SK-N-SH (cell line): ENCODE results near the gene SPOCK3. TPM values are rescaled to one million over a fixed set of nuclear protein-coding genes. Genes with fewer than 3 reads are reported as not detected.
"Not testable (repeated sequence)": the region's sequence is repeated elsewhere in the genome, so short reads cannot be mapped to it uniquely, and the experiment has no call there.

Experiments used
- CTCF ChIA-PET: fragments of 300-600, 350-600 bp; formaldehyde crosslinking; extraction: SDS; loops from one replicate; lab custom pipeline; 2021; lab: Yijun Ruan, JAX
- POLR2A ChIA-PET: fragments of 350-600 bp; sonication (Branson Sonifier 250); formaldehyde crosslinking; extraction: SDS; loops from one replicate; lab custom pipeline; 2020; ENCODE audit warnings: antibody characterized with exemption, inconsistent platforms; lab: Yijun Ruan, JAX
- DNase-seq: peaks from one replicate; pipeline ENCODE4 v3.0.0; 2012
- H2AFZ ChIP-seq: fragments of 200-600 bp; sonication (generic); 2 replicates; pipeline ENCODE4 v1.8.1; 2016; ENCODE audit warnings: antibody characterized with exemption, mild to moderate bottlenecking, low read depth
- H3F3A ChIP-seq: fragments of 200-600 bp; sonication (generic); replicated peaks from 2 replicates; pipeline ENCODE3; 2016; ENCODE audit warnings: antibody characterized with exemption, mild to moderate bottlenecking; ENCODE audit not compliant: insufficient read depth
- H3K27ac ChIP-seq, 2 experiments: fragments of 200-500 bp in 1 of 2; fragments of 200-600 bp in 1 of 2; sonication (Bioruptor generic) in 1 of 2; sonication (generic), shearing (Covaris generic) in 1 of 2; 2 replicates each; pipeline versions ENCODE4 v1.5.1 to v1.6.1; 2014 to 2016; ENCODE audit warnings: low read depth in 2 of 2, inconsistent platforms in 1 of 2, low read length in 1 of 2, mild to moderate bottlenecking in 1 of 2, mixed read lengths in 1 of 2
- H3K27me3 ChIP-seq: fragments of 200-600 bp; sonication (generic), shearing (Covaris generic); 2 replicates; pipeline ENCODE4 v1.6.1; 2016; ENCODE audit warnings: mixed run types; ENCODE audit not compliant: insufficient read depth
- H3K36me3 ChIP-seq, 2 experiments: fragments of 200-500 bp in 1 of 2; fragments of 200-600 bp in 1 of 2; sonication (Bioruptor generic) in 1 of 2; sonication (generic) in 1 of 2; replicated peaks in 1 of 2; 2 replicates each; pipeline versions ENCODE3 to v1.5.1; 2014 to 2016; ENCODE audit warnings: low read length in 1 of 2, mild to moderate bottlenecking in 1 of 2; ENCODE audit not compliant: insufficient read depth in 2 of 2, control insufficient read depth in 1 of 2
- H3K4me1 ChIP-seq, 2 experiments: fragments of 200-500 bp in 1 of 2; fragments of 200-600 bp in 1 of 2; sonication (Bioruptor generic) in 1 of 2; sonication (generic), shearing (Covaris generic) in 1 of 2; 2 replicates each; pipeline versions ENCODE4 v1.5.1 to v1.6.1; 2014 to 2016; ENCODE audit warnings: low read depth in 1 of 2, low read length in 1 of 2, mixed run types in 1 of 2; ENCODE audit not compliant: insufficient read depth in 2 of 2, control insufficient read depth in 1 of 2
- H3K4me2 ChIP-seq: fragments of 200-600 bp; sonication (generic), shearing (Covaris generic); 2 replicates; pipeline ENCODE4 v1.6.1; 2017; ENCODE audit warnings: mixed run types
- H3K4me3 ChIP-seq, 2 experiments: fragments of 200-500 bp in 1 of 2; fragments of 200-600 bp in 1 of 2; sonication (Bioruptor generic) in 1 of 2; sonication (generic), shearing (Covaris generic) in 1 of 2; 2 replicates each; pipeline versions ENCODE4 v1.5.1 to v1.8.1; 2014 to 2016; ENCODE audit warnings: low read depth in 2 of 2, inconsistent platforms in 1 of 2, low read length in 1 of 2, mild to moderate bottlenecking in 1 of 2, mixed read lengths in 1 of 2, moderate library complexity in 1 of 2
- H3K79me2 ChIP-seq: fragments of 200-600 bp; sonication (generic); 2 replicates; pipeline ENCODE4 v1.8.1; 2017; ENCODE audit warnings: mild to moderate bottlenecking; ENCODE audit not compliant: insufficient read depth
- H3K9ac ChIP-seq: fragments of 200-600 bp; sonication (generic); 2 replicates; pipeline ENCODE4 v1.6.1; 2017; ENCODE audit warnings: mixed run types
- H3K9me2 ChIP-seq: fragments of 200-600 bp; sonication (generic); 2 replicates; pipeline ENCODE4 v1.6.1; 2017; ENCODE audit warnings: mixed run types
- H3K9me3 ChIP-seq: fragments of 200-600 bp; sonication (generic); 2 replicates; pipeline ENCODE4 v1.6.1; 2017; ENCODE audit warnings: mixed run types, mild to moderate bottlenecking, moderate library complexity
- H4K20me1 ChIP-seq: fragments of 200-600 bp; sonication (generic); 2 replicates; pipeline ENCODE4 v1.6.1; 2017; ENCODE audit warnings: mild to moderate bottlenecking, mixed run types; ENCODE audit not compliant: insufficient read depth
- EZH2phosphoT487 ChIP-seq: fragments of 200-600 bp; sonication (generic); IDR thresholded peaks from 2 replicates; pipeline ENCODE4 v1.6.1; 2017; ENCODE audit warnings: low read depth, mixed run types, mild to moderate bottlenecking, antibody characterized with exemption, moderate library complexity, borderline replicate concordance
- IRF3 ChIP-seq: fragments of 150-350 bp; IDR thresholded peaks from 2 replicates; pipeline ENCODE4 v1.6.1; 2016; ENCODE audit warnings: mild to moderate bottlenecking, low read depth, low read length
- MXI1 ChIP-seq: IDR thresholded peaks from 2 replicates; pipeline ENCODE4 v1.6.1; 2012; ENCODE audit warnings: mild to moderate bottlenecking, low read depth, low read length, improper control_type of control experiment
- PBX3 ChIP-seq: IDR thresholded peaks from 2 replicates; pipeline ENCODE4; 2012
- POLR2AphosphoS5 ChIP-seq: IDR thresholded peaks from 2 replicates; pipeline ENCODE4 v1.6.1; 2012; ENCODE audit warnings: low read depth, low read length
- RAD21 ChIP-seq: IDR thresholded peaks from 2 replicates; pipeline ENCODE4 v1.6.1; 2012; ENCODE audit warnings: mild to moderate bottlenecking, low read length
- RFX5 ChIP-seq: IDR thresholded peaks from 2 replicates; pipeline ENCODE4 v1.6.1; 2012; ENCODE audit warnings: mild to moderate bottlenecking, improper control_type of control experiment, low read length
- RXRA ChIP-seq: IDR thresholded peaks from 2 replicates; pipeline ENCODE4 v1.4.0; 2012; ENCODE audit warnings: low read depth, mild to moderate bottlenecking, borderline replicate concordance
- SIN3A ChIP-seq: IDR thresholded peaks from 2 replicates; pipeline ENCODE4 v1.6.1; 2012; ENCODE audit warnings: low read depth, mild to moderate bottlenecking, low read length, moderate library complexity, borderline replicate concordance
- SMC3 ChIP-seq: IDR thresholded peaks from 2 replicates; pipeline ENCODE4 v1.6.1; 2012; ENCODE audit warnings: low read depth, low read length, improper control_type of control experiment
- TCF12 ChIP-seq: IDR thresholded peaks from 2 replicates; pipeline ENCODE4 v1.4.0; 2012
- ZBTB33 ChIP-seq: IDR thresholded peaks from 2 replicates; pipeline ENCODE4 v1.4.0; 2012; ENCODE audit warnings: low read depth, borderline replicate concordance
- WGBS: methylation state at CpG from one replicate; pipeline ENCODE4 v1.1.6; 2017; ENCODE audit warnings: low lambda C conversion rate; 5-methylcytosine and 5-hydroxymethylcytosine counted together
- polyA plus RNA-seq, 3 experiments: library from polyadenylated mRNA; depleted of rRNA; stranded (reverse); fragments of >200 nt; gene quantifications; 2 replicates each; pipeline ENCODE4 v1.2.3, GENCODE V29; 2012

The SPOCK3 gene
- polyA plus RNA-seq, 1 of the 3 experiments (the other 2 are of a cell fraction): not detected

- Histone ChIP-seq H3K9me3 (no peaks in the 10 kb centered on the region), H3K9me2 (no peaks in the 10 kb centered on the region), H4K20me1 (no peaks in the 10 kb centered on the region), H3K27me3 (no peaks in the 10 kb centered on the region), H3K4me2 (no peak overlapping the region), H3F3A (no peaks in the 10 kb centered on the region), H2AFZ (no peak overlapping the region), H3K79me2 (no peaks in the 10 kb centered on the region), H3K4me3 (no peak overlapping the region), H3K4me1 (no peaks in the 10 kb centered on the region), H3K9ac (no peak overlapping the region), H3K27ac (no peak overlapping the region), H3K36me3 (no peaks in the 10 kb centered on the region)
- POLR2A ChIA-PET: no interaction called here
- DNase-seq: no peak
- CTCF ChIA-PET: no interaction called here
- TF ChIP-seq EZH2phosphoT487 (no peak), RFX5 (no peak)
- WGBS: 44% methylated on average over 5 of the region's 5 CpGs
Observed at GRCh38 chr4:166875821-166876220, 358.5 kb downstream of the SPOCK3 start.

- no peaks in the 10 kb centered on the region for H3F3A ChIP-seq
- ChIA-PET POLR2A (no interaction called here), CTCF (no interaction called here)
- no peaks in the 10 kb centered on the region for H3K27me3 ChIP-seq
- H3K9me3 ChIP-seq: no peaks in the 10 kb centered on the region
- H2AFZ ChIP-seq: no peak overlapping the region
- no peaks in the 10 kb centered on the region for H4K20me1 ChIP-seq
- no peak overlapping the region for H3K9ac ChIP-seq
- WGBS: 4% methylated on average over 1 of the region's 1 CpG
- no peaks in the 10 kb centered on the region for H3K36me3 ChIP-seq
- H3K4me2 ChIP-seq: no peak overlapping the region
- no peaks in the 10 kb centered on the region for H3K4me1 ChIP-seq
- no peaks in the 10 kb centered on the region for H3K9me2 ChIP-seq
- TF ChIP-seq IRF3 (no peak), SIN3A (no peak), ZBTB33 (no peak), TCF12 (no peak), RXRA (no peak), MXI1 (no peak), SMC3 (no peak), POLR2AphosphoS5 (no peak), RAD21 (no peak), PBX3 (no peak)
- H3K4me3 ChIP-seq: no peak overlapping the region
- no peak for DNase-seq
- no peaks in the 10 kb centered on the region for H3K79me2 ChIP-seq
- H3K27ac ChIP-seq: no peak overlapping the region
Observed at GRCh38 chr4:166862032-166862431, 372.3 kb downstream of the SPOCK3 start.

- H3K9ac ChIP-seq, H4K20me1 ChIP-seq, DNase-seq, H3K4me1 ChIP-seq, H3F3A ChIP-seq, CTCF ChIA-PET, H2AFZ ChIP-seq, H3K27ac ChIP-seq, H3K4me2 ChIP-seq, H3K79me2 ChIP-seq, H3K4me3 ChIP-seq, POLR2A ChIA-PET, H3K9me2 ChIP-seq, H3K9me3 ChIP-seq, H3K36me3 ChIP-seq, H3K27me3 ChIP-seq: not testable (repeated sequence)
- WGBS: 55% methylated on average over 16 of the region's 23 CpGs
Observed at GRCh38 chr4:166850398-166850797, 383.9 kb downstream of the SPOCK3 start.
